GM18505 (cell line): ENCODE results near the gene METTL25B.

Experiments
- ATAC-seq: cut with Tn5 transposase; IDR thresholded peaks from one replicate; pipeline ENCODE4 v1.9.1; 2021; ENCODE audit not compliant: unreplicated experiment
- POLR2A ChIP-seq: IDR thresholded peaks from 4 replicates; pipeline ENCODE4 v1.6.1; 2011; ENCODE audit warnings: borderline replicate concordance; ENCODE audit not compliant: insufficient read depth, insufficient read length; ENCODE audit errors: extremely low read depth

METTL25B gene

GRCh38 chr1:156692925-156693847 lies 35.1 kb upstream of the METTL25B start:
- no peak for ATAC-seq
- no peak for TF ChIP-seq POLR2A

GRCh38 chr1:156693848-156694689 lies 34.2 kb upstream of the METTL25B start:
- TF ChIP-seq POLR2A, result no peak
- ATAC-seq, result no peak

GRCh38 chr1:156694690-156694962 lies 33.6 kb upstream of the METTL25B start:
- no peak for ATAC-seq
- TF ChIP-seq POLR2A, result no peak

- TF ChIP-seq POLR2A, result no peak
Observed at GRCh38 chr1:156696755-156697154, 31.5 kb upstream of the METTL25B start.

GRCh38 chr1:156697481-156697880 lies 30.8 kb upstream of the METTL25B start:
- TF ChIP-seq POLR2A, result no peak
- ATAC-seq, result no peak

More at GRCh38 chr1:156696755-156697154, 31.5 kb upstream of the METTL25B start:
- ATAC-seq, result no peak

- TF ChIP-seq POLR2A, result no peak
- no peak for ATAC-seq
Observed at GRCh38 chr1:156698995-156699394, 29.3 kb upstream of the METTL25B start.

- no peak for ATAC-seq
- TF ChIP-seq POLR2A, result no peak
Observed at GRCh38 chr1:156700736-156701531, 27.3 kb upstream of the METTL25B start.

- ATAC-seq, result no peak
- no peak for TF ChIP-seq POLR2A
Observed at GRCh38 chr1:156703336-156703735, 24.9 kb upstream of the METTL25B start.

- no peak for ATAC-seq
- no peak for TF ChIP-seq POLR2A
Observed at GRCh38 chr1:156703741-156704140, 24.5 kb upstream of the METTL25B start.

- ATAC-seq, result no peak
Observed at GRCh38 chr1:156704166-156704711, 24.0 kb upstream of the METTL25B start.

GRCh38 chr1:156704930-156705320 lies 23.3 kb upstream of the METTL25B start:
- ATAC-seq, result no peak
- no peak for TF ChIP-seq POLR2A

More at GRCh38 chr1:156704166-156704711, 24.0 kb upstream of the METTL25B start:
- no peak for TF ChIP-seq POLR2A

GRCh38 chr1:156705321-156705917 lies 22.9 kb upstream of the METTL25B start, which contains the start of gene CRABP2:
TSS of gene CRABP2 (minus strand) at chr1:156705583. CDS start at chr1:156705446, 137 bp downstream.
- no peak for ATAC-seq
- TF ChIP-seq POLR2A, result no peak
